Tibial nerve (tissue), 4 donors: ENCODE data around the gene HNRNPA1. TPM values are rescaled to one million over a fixed set of nuclear protein-coding genes. Genes with fewer than 3 reads are reported as not detected.
A peak's percentile ranks its signal among the peaks of the same experiment; 100 is the strongest.

Experiments used
- DNase-seq, 2 donors: peaks; one replicate each; pipeline ENCODE4 v3.0.0-alpha.2; 2019; ENCODE audit warnings: low spot score in 2 of 2
- H3K27ac ChIP-seq, 4 donors: fragments of 200-600 bp; sonication (generic) in 3 of 4; one replicate each; pipeline ENCODE4 v1.5.1; 2017 to 2019; ENCODE audit warnings: mild to moderate bottlenecking in 1 of 4
- H3K27me3 ChIP-seq, 2 donors: fragments of 200-600 bp; sonication (generic) in 1 of 2; one replicate each; pipeline versions ENCODE4 v1.5.1 to v1.6.0; 2017 to 2019
- H3K36me3 ChIP-seq, 3 donors: fragments of 200-600 bp; sonication (generic); one replicate each; pipeline ENCODE4 v1.5.1; 2018 to 2019
- H3K4me1 ChIP-seq, 4 donors: fragments of 200-600 bp; sonication (generic) in 3 of 4; one replicate each; pipeline ENCODE4 v1.5.1; 2017 to 2019
- H3K4me3 ChIP-seq, 4 donors: fragments of 200-600 bp; sonication (generic) in 3 of 4; one replicate each; pipeline ENCODE4 v1.5.1; 2017 to 2019; ENCODE audit warnings: mild to moderate bottlenecking in 1 of 4, moderate library complexity in 1 of 4
- H3K9me3 ChIP-seq, 4 donors: fragments of 200-600 bp; sonication (generic) in 3 of 4; one replicate each; pipeline ENCODE4 v1.5.1; 2017 to 2019
- CTCF ChIP-seq, 5 experiments: fragments of 200-600 bp in 3 of 5; fragments of 450-650 bp in 2 of 5; sonication (generic) in 3 of 5; IDR thresholded peaks; one replicate each; pipeline ENCODE4 v1.5.1; 2016 to 2019; ENCODE audit warnings: antibody characterized with exemption in 5 of 5, mild to moderate bottlenecking in 3 of 5, moderate library complexity in 2 of 5
- EP300 ChIP-seq, 2 donors: sonication (generic); formaldehyde crosslinking; IDR thresholded peaks; one replicate each; pipeline ENCODE4 v1.6.1; 2017; ENCODE audit warnings: antibody characterized with exemption in 2 of 2, mild to moderate bottlenecking in 1 of 2
- POLR2A ChIP-seq, 2 donors: fragments of 450-650 bp; IDR thresholded peaks; one replicate each; pipeline ENCODE4 v1.6.1; 2017; ENCODE audit warnings: antibody characterized with exemption in 2 of 2, mild to moderate bottlenecking in 2 of 2, moderate library complexity in 2 of 2
- WGBS, 2 donors: methylation state at CpG; one replicate each; pipeline ENCODE4 v1.1.5; 2018; 5-methylcytosine and 5-hydroxymethylcytosine counted together
- total RNA-seq, 4 donors: library from RNA; depleted of rRNA; stranded (reverse); fragments of >200 nt; gene quantifications; one replicate each; pipeline ENCODE4 v1.1.0, GENCODE V29; 2016

The HNRNPA1 gene
- total RNA-seq, 4 donors from 2014 or later: 450 to 769 (median 570) TPM

GRCh38 chr12:54262403-54262925 lies 18.1 kb upstream of the HNRNPA1 start:
- no peaks in the 10 kb centered on the region for H3K27me3 ChIP-seq
- no peak overlapping the region for H3K4me3 ChIP-seq
- H3K4me1 ChIP-seq: peaks cover 0 to 65% (median 36%) of the 10 kb centered on the region in 4 donors
- WGBS, 2 donors: 20 to 26% methylated on average over 4 of the region's 4 CpGs
- peaks cover 0 to 2% (median 0%) of the 10 kb centered on the region in 3 donors for H3K36me3 ChIP-seq
- no peak for DNase-seq
- TF ChIP-seq POLR2A (IDR thresholded peaks at IDR 0.05) (no peak), EP300 (IDR thresholded peaks at IDR 0.05) (no peak), CTCF (IDR thresholded peaks at IDR 0.05) (no peak)
- peak overlapping the region in 2 of 4 donors; percentile 44 to 71 for H3K27ac ChIP-seq
- no peaks in the 10 kb centered on the region for H3K9me3 ChIP-seq

GRCh38 chr12:54265364-54265812 lies 15.1 kb upstream of the HNRNPA1 start:
- no peak for TF ChIP-seq POLR2A (IDR thresholded peaks at IDR 0.05)
- TF ChIP-seq CTCF (IDR thresholded peaks at IDR 0.05): no peak
- no peak for TF ChIP-seq EP300 (IDR thresholded peaks at IDR 0.05)
- H3K9me3 ChIP-seq: no peaks in the 10 kb centered on the region
- H3K4me3 ChIP-seq: no peak overlapping the region
- H3K27ac ChIP-seq: no peak overlapping the region
- WGBS, 2 donors: 85 to 86% methylated on average over 4 of the region's 4 CpGs
- DNase-seq: no peak
- H3K36me3 ChIP-seq: peaks cover 0 to 4% (median 0%) of the 10 kb centered on the region in 3 donors
- H3K27me3 ChIP-seq: no peaks in the 10 kb centered on the region
- H3K4me1 ChIP-seq: peaks cover 0 to 35% (median 11%) of the 10 kb centered on the region in 4 donors

- WGBS, 2 donors: 76% methylated on average over 2 of the region's 2 CpGs
- no peak for DNase-seq
- peaks cover 0 to 4% (median 0%) of the 10 kb centered on the region in 3 donors for H3K36me3 ChIP-seq
Observed at GRCh38 chr12:54266852-54267251, 13.7 kb upstream of the HNRNPA1 start.

GRCh38 chr12:54270345-54270744 lies 10.2 kb upstream of the HNRNPA1 start:
- no peak overlapping the region for H3K27ac ChIP-seq
- 88 to 93% methylated on average over 2 of the region's 2 CpGs for WGBS, 2 donors
- H3K4me3 ChIP-seq: no peak overlapping the region
- peaks cover 0 to 9% (median 0%) of the 10 kb centered on the region in 4 donors for H3K4me1 ChIP-seq
- H3K36me3 ChIP-seq: peaks cover 0 to 19% (median 0%) of the 10 kb centered on the region in 3 donors
- DNase-seq: no peak
- TF ChIP-seq EP300 (IDR thresholded peaks at IDR 0.05) (no peak), POLR2A (IDR thresholded peaks at IDR 0.05) (no peak), CTCF (IDR thresholded peaks at IDR 0.05) (no peak)
- H3K27me3 ChIP-seq: no peaks in the 10 kb centered on the region
- no peaks in the 10 kb centered on the region for H3K9me3 ChIP-seq

More at GRCh38 chr12:54266852-54267251, 13.7 kb upstream of the HNRNPA1 start:
- H3K27ac ChIP-seq: no peak overlapping the region
- H3K9me3 ChIP-seq: no peaks in the 10 kb centered on the region
- no peak overlapping the region for H3K4me3 ChIP-seq
- no peak for TF ChIP-seq EP300 (IDR thresholded peaks at IDR 0.05)
- TF ChIP-seq CTCF (IDR thresholded peaks at IDR 0.05): no peak
- no peak for TF ChIP-seq POLR2A (IDR thresholded peaks at IDR 0.05)
- peaks cover 0 to 23% (median 8%) of the 10 kb centered on the region in 4 donors for H3K4me1 ChIP-seq
- H3K27me3 ChIP-seq: no peaks in the 10 kb centered on the region

- WGBS, 2 donors: 55 to 65% methylated on average over 1 of the region's 1 CpG
Observed at GRCh38 chr12:54272214-54272613, 8.3 kb upstream of the HNRNPA1 start.

More at GRCh38 chr12:54272214-54272613, 8.3 kb upstream of the HNRNPA1 start:
- no peak for DNase-seq
- Histone ChIP-seq H3K27me3 (no peaks in the 10 kb centered on the region), H3K4me1 (peaks cover 0 to 3% (median 0%) of the 10 kb centered on the region in 4 donors), H3K4me3 (no peak overlapping the region), H3K27ac (no peak overlapping the region), H3K9me3 (no peaks in the 10 kb centered on the region), H3K36me3 (peaks cover 0 to 19% (median 0%) of the 10 kb centered on the region in 3 donors)
- no peak for TF ChIP-seq EP300 (IDR thresholded peaks at IDR 0.05)
- TF ChIP-seq POLR2A (IDR thresholded peaks at IDR 0.05): no peak
- TF ChIP-seq CTCF (IDR thresholded peaks at IDR 0.05): no peak
